Inferior parietal cortex (tissue), 1 donor: ENCODE data around the gene SLC38A10.
"Not testable (repeated sequence)": the region's sequence is repeated elsewhere in the genome, so short reads cannot be mapped to it uniquely, and the experiment has no call there.

Experiments used
- DNase-seq: peaks from one replicate; pipeline ENCODE4 v3.0.0-alpha.2; 2016; ENCODE audit errors: extremely low spot score

Gene SLC38A10

GRCh38 chr17:81230043-81230820 is 64.9 kb downstream of the SLC38A10 start:
- no peak for DNase-seq

DNA sequence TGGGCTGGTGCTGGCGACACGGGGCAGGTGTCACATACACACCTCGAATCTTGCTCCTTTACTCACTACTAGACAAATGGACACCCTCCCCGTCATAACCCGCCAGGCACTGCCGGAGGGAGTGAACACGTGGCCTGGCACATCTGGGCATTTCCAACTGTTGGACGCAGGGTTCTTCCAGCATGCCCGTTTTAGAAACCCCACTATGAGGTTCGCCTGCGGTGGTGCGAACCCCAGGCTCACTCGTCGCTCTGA is 65.5 kb downstream of the SLC38A10 start:
- DNase-seq: no peak

DNA sequence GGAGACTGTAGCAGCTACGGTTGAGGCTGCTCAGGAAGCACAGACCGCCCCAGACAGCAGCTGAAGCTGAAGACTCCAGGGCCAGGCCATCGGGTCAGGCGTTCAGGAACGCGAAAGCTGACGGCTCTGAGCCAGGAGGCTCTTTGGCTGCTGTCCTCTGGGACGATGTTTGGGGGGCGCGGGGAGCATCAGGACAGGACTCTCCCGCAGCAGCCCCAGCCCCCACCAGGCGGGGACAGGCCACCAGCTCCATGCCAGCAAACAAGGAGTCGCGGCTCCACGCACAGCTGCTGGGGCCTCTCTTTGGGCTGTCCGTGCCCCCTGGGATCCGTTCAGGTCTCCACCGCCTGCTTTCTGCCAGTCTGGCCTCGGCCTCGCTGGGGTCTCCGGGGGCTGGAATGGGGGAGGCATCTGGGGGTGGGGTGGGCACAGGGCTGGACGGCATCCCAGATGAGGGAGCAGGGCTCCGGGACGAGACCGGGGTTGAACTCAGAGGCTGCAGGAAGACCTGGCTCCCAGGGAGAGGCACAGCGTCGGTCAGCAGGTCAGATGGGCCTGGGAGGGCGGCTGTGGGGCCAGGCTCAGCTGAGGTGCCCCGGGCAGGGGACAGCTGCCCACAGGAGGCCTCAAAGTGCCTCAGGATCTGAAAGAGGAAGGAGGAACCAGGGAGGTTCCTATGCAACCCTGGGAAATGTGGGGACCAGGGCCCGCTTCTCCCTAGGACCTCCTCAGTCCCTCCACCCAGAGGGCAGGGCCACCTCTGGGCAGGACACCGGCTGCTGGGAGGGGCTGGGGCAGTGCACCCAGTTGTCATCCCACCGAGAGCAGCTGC is 66.1 kb downstream of the SLC38A10 start:
- DNase-seq: no peak

DNA sequence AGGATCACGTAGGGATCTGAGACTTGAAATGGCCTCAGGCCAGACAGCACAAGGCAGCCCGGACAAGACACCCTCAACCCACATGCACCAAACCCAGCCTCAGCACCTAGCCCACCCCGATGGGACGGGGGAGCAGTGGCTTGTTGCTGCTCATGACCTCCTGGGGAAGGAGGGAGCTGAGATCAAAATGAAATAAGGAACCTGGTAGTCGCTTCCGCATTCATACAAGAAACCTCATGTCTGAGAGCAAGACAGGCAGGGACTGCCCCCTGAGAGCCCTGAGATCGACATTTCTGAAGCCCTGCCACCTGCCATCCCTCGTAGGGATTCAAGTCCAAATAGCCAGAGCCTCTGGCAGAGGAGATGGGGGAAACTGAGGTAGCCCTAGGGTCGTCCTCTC is 66.7 kb downstream of the SLC38A10 start:
- no peak for DNase-seq

DNA sequence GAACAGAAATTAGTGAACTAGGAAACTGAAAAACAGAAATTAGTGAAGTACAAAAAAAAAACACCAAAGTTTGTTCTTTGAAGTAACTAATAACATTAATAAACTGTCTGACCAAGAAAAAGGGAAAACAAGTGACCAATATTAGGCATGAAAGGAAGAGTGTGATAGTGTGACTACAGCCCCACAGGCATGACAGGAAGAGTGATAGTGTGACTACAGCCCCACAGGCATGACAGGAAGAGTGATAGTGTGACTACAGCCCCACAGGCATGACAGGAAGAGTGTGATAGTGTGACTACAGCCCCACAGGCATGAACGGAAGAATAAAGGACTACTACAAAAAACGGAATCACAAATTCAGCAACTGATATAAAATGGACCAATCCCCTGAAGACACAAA is 67.5 kb downstream of the SLC38A10 start:
- not testable (repeated sequence) for DNase-seq

- peak; percentile 13 for DNase-seq
Observed at GRCh38 chr17:81223762-81224130, 71.4 kb downstream of the SLC38A10 start.

DNA sequence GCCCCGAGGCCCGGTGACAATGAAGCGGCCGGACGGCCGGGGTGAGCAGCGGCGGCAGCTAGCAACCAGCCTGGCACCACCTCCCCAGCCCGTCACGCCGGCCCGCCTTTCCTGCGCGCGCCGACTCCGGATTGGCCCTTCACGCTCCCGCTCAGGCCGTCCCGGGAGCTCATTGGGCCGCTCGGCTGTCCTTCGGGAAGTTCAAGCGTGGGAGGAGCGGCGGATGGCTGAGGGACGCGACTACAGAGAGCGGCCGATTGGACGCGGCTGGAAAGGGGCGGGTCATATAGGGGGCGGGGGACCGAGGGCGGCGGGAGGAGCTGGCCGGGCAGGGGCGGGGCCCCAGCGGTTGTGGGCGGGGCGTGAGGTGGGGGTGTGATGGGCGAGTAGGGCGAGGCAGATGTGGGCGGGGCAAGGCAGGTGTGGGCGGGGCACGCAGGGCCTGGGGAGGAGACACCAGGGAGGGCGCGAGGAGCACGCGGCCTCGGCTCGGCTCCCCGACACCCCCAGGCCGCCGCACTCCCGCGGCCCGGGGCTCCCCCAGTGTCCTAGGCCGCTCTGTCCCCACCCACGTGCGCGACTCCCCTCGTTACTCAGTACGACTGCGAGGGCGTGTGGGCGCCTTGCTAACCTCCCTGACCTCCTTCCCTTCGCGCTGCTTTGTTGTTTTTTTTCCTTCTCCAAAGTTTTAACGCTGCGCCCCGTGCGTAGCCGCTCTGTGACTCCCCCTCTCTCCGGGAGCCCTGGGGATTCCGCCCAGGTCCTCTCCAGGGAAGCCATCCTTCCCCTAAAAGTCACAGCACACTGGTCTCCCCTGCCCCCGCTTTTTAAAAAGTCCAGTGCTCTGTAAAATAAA is 72.0 kb downstream of the SLC38A10 start, which contains the start of gene CEP131:
Gene CEP131, minus strand, starts transcription at position 60 of the 856 bp plus-strand sequence. CDS start 2,909 bp downstream, outside the sequence.
- peak; percentile 95 for DNase-seq

- DNase-seq: no peak
Observed at GRCh38 chr17:81222620-81222905, 72.5 kb downstream of the SLC38A10 start.

GRCh38 chr17:81221842-81222619 is 73.1 kb downstream of the SLC38A10 start:
- DNase-seq: no peak

DNA sequence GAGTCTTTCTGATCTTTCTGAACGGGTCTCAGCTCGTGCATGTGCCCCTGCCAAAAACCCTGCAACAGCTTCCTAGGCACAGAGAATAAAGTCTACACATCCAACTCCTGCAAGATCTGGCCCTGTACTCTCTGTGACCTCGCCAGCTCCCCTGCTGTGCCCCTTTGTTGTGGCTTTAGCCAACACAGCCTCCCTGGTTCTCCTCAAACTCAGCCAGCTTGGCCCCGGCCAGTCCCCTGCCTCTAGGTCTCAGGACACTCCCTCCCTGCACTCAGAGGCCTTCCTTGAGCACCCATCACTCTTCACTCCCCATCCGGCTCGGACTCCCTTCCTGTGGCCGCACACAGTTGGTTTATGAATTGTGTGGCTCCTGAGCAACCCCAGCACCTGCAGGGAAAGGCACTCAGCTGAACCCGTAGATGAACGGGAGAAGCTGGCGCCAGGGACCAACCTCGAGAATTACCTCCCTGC is 73.7 kb downstream of the SLC38A10 start:
- no peak for DNase-seq

DNA sequence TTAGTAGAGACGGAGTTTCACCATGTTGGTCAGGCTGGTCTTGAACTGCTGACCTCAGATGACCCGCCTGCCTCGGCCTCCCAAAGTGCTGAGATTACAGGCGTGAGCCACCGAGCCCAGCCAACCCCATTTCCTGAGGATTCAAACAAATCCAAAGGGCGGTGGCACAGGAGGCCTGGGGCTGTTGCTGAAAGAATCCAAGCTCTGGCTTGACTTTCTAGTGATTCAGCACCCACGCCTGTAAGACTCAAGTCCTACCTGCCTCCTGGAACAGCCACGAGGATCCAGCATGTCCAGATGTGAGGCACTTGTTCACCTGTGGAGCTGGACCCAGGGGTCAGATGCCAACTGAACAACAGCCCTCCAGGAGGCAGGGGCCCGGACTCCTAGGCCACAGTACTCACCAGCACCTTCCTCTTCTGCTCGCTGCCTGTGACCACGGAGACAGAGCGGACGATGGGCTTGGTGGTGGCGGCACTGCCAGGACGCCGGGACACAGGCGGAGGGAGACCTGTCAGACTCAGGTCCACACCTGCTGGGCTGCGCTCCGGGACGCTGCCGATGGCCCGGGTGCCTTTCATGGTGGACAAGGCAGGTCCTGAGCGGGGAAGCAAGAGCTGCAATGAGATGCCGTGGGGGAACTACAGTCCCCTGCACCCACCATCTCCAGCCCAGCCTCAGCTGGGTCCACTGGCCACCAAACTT is 75.5 kb downstream of the SLC38A10 start:
- no peak for DNase-seq

GRCh38 chr17:81218991-81219390 is 76.1 kb downstream of the SLC38A10 start:
- no peak for DNase-seq

DNA sequence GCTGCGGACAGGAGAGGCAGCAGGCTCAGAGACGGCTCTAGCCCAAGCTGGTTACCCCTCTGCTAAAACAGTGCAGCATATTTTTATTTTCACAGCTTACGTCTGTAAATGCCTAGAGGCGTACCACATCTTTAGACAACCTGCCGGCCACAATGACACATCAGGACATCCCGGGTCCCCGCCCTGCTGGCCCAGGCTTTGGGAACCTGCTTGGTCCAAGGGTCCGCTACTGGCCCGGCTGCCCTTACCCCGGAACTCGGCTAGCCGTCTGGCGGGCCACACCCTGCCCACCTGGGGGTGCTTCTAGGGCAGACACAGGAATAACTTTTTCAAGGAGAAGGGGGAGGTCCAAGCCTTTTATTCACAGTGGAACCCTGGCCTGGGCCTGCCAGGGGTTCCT is 76.6 kb downstream of the SLC38A10 start:
- DNase-seq: no peak

GRCh38 chr17:81217491-81217890 is 77.6 kb downstream of the SLC38A10 start:
- DNase-seq: no peak

DNA sequence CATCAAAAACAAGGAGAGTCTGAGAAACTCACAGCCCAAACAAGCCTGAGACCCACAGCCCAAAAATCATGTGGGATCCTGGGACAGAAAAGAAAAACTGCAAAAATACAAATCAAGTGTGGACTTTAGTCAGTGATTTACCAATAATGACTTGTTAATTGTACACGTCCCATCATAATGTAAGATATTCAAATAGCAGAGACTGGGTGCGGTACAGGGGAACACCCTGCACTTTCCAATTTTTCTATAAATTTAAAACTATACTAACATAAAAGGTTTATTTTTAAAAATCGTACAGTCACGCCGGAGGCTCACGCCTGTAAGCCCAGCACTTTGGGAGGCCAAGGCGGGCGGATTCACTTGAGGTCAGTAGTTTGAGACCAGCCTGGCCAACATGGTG is 81.1 kb downstream of the SLC38A10 start:
- no peak for DNase-seq

DNA sequence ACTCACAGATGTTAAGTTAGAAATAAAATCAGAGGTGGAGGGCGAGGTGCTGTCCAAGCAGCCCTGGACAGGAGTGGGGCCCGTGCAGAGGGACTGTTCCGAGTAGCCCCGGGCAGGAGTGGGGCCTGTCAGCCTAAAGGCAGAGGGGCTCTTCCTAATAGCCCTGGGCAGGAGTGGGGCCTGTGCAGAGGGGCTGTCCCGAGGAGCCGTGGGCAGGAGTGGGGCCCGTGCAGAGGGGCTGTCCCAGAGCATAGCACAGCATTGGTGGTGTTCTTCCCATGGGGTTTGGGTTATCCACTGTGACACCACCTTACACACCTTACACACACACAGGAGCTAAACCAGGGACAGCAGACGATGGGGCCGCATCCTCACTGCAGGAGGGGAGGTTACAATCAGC is 82.7 kb downstream of the SLC38A10 start:
- no peak for DNase-seq

DNA sequence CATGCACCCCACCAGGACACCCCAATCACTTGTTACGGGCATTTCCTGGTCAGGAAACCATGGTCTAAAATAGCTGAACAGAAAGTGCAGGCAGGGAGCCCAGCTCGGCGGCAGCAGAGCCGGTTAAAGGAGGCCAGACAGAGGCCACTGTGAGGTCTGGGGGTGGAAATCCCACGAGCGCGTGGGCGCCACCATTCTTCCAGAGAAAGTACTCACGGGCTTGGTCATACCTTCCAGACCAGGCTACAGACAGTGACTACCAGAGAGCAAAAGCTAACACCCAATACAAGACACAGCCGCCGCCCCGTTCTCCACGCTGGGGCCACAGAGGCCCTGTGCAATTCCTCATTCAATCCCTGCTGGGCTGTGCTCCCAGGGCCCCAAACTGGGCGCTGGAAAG is 84.2 kb downstream of the SLC38A10 start:
- DNase-seq: no peak

DNA sequence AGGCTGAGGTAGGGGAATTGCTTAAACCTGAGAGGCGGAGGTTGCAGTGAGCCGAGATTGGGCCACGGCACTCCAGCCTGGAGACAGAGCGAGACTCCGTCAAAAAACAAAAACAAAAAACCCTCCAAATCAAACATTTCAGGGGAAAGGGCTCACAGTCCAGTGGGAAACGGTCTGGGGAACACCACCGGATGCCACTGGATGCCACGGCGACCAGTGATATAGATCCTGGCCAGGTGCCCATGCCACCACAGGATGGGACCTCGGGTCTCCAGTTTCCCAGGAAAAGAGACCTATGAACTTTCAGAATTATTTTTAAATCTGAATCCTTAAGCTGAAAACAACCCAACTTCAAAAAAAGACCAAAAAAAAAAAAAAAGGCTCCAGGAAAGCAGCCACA is 84.6 kb downstream of the SLC38A10 start:
- no peak for DNase-seq

DNA sequence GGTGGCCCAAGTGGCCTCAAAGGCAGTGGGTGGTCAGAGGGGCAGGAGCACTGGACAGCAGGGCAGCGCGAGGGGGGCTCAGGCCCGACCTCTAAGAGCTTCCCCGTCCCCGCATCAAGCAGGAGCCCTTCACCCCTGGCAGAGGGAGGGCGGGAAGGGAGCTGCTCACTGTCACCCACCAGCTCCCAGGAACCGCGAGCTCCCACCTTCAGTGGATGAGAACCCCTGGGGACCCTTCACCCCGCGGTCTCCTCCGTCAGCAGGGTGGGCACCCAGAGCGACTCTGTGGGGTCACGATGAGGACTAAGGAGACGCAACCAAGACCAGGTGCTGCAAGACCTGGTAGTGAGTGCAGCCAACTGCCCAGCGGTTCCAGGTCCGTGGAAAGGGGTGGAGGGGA is 86.0 kb downstream of the SLC38A10 start:
- DNase-seq: no peak

DNA sequence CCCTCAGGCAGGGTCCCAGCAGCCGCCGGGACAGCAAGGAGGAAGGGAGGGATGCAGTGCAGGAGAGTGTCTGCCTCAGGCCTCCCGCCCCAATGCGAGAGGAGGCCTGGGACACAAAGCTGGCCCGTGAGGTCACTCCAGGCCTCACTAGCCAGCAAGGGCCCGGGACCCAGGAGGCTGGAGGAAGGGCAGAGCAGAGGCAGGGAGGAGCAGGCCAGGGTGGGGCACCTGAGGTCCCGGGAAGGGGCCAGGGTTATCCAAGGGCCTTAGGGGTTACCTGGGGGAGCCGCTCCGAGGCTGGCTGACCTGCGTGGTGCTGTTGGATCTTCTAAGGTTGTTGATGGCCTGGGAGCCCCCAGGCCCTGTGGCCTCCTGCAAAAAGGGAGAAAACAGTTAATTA is 86.5 kb downstream of the SLC38A10 start:
- no peak for DNase-seq
